Bronchial epithelial cell (primary cell): ENCODE measurements around the gene CSNK1G1. TPM values are rescaled to one million over a fixed set of nuclear protein-coding genes. Genes with fewer than 3 reads are reported as not detected.

Experiments used
- DNase-seq: peaks from one replicate; pipeline ENCODE4 v3.0.0-alpha.2; 2010; ENCODE audit warnings: low read depth
- FAIRE-seq: peaks from 2 replicates; lab custom pipeline; 2011; peaks lifted over from hg19 to GRCh38; lab: Jason Lieb, UNC
- H3K27me3 ChIP-seq: 2 replicates; pipeline ENCODE4 v1.5.1; 2011; ENCODE audit warnings: low read length; ENCODE audit not compliant: control insufficient read depth, insufficient read depth
- H3K36me3 ChIP-seq: 2 replicates; pipeline ENCODE4 v1.5.1; 2011; ENCODE audit warnings: low read length; ENCODE audit not compliant: control insufficient read depth, insufficient read depth
- H3K4me3 ChIP-seq: 2 replicates; pipeline ENCODE4 v1.5.1; 2011; ENCODE audit warnings: mild to moderate bottlenecking, low read depth, low read length, control low read depth
- total RNA-seq: library from RNA; depleted of rRNA; stranded (reverse); fragments of >200 nt; gene quantifications from 2 replicates; pipeline ENCODE4 v1.2.1, GENCODE V29; 2014
- TF ChIP-seq, protein P1 (sequence below): IDR thresholded peaks from 2 replicates; pipeline ENCODE4 v1.5.1; 2011; ENCODE audit warnings: mild to moderate bottlenecking, moderate library complexity, low read length, control low read depth, inconsistent platforms; ENCODE audit not compliant: insufficient read depth, severe bottlenecking

Gene CSNK1G1
- total RNA-seq, 1 donor from 2014 or later = 26.3 TPM

DNA sequence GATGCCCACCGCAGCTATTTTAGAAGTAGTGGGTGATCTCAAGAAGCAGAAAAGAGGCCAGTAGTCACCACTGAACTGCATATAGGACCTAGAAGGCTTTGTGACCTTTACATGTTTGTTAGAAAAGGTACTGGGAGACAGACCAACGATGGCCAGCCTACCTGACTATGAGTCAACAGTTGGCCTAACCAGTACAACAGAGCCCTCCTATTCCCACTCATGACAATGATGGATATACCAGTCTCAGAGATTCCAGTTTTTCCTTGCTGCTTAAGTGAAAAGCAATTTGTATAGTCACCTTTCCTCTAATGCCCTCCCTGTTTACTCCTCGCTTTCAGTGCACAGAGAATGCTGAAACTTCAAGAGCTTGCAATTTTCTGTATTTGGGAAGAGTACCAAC, 106.6 kb downstream of the CSNK1G1 start:
- FAIRE-seq (no peak), DNase-seq (peak; percentile 56)
- no peak overlapping the region for H3K4me3 ChIP-seq
- TF ChIP-seq, protein P1, sequence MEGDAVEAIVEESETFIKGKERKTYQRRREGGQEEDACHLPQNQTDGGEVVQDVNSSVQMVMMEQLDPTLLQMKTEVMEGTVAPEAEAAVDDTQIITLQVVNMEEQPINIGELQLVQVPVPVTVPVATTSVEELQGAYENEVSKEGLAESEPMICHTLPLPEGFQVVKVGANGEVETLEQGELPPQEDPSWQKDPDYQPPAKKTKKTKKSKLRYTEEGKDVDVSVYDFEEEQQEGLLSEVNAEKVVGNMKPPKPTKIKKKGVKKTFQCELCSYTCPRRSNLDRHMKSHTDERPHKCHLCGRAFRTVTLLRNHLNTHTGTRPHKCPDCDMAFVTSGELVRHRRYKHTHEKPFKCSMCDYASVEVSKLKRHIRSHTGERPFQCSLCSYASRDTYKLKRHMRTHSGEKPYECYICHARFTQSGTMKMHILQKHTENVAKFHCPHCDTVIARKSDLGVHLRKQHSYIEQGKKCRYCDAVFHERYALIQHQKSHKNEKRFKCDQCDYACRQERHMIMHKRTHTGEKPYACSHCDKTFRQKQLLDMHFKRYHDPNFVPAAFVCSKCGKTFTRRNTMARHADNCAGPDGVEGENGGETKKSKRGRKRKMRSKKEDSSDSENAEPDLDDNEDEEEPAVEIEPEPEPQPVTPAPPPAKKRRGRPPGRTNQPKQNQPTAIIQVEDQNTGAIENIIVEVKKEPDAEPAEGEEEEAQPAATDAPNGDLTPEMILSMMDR = no peak
- no peaks in the 10 kb centered on the region for H3K27me3 ChIP-seq
- no peaks in the 10 kb centered on the region for H3K36me3 ChIP-seq

DNA sequence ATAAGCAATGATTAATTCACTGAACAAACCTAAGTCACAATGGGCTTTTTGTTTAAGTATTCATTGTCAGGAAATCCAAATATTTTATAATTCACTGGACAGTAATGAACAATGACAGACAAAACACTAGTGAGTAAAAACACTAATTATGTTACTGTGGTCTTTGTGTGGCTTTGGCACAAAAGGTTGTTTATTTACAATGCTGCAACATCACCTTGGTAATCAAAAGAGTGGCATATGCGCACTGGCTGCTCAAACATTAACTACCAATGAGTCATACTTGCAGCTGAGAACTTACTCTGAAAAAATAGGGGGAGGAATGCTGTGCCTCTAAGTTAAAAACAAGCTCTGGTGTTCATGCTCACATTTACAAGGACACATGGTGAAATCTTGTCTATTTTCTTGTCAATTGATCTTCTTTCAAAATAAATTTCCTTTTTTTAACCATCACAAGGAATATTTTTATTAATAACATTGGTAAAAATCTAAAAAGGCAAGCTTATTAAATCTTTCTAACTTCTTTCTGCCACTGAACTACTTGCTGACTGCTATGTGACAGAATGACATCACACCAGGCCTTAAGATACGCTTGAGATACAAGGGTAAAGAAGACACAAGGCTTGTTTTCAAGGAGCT, 107.9 kb downstream of the CSNK1G1 start:
- TF ChIP-seq, protein P1 = no peak
- FAIRE-seq = no peak
- Histone ChIP-seq H3K4me3 (no peak overlapping the region), H3K36me3 (no peaks in the 10 kb centered on the region), H3K27me3 (no peaks in the 10 kb centered on the region)
- DNase-seq = peak; percentile 97

DNA sequence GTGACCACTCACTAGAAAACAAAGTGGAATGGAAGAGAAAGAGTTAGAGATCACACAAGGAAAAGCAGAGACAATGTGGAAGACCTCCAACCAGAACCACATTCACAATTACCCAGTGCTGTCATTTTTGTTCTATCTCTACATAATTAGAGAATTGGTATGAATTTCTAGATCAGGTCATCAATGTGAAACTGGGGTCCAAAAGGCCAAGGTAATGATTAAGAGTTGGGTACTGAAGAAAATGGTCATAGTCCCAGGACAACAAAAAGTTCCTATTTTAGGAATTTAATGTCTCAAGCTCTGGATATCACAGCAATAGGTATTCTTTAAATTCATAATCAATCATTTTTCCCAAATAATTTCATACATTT, 108.5 kb downstream of the CSNK1G1 start:
- Histone ChIP-seq H3K36me3 (no peaks in the 10 kb centered on the region), H3K27me3 (no peaks in the 10 kb centered on the region), H3K4me3 (no peak overlapping the region)
- TF ChIP-seq, protein P1 = no peak
- FAIRE-seq (no peak), DNase-seq (no peak)

DNA sequence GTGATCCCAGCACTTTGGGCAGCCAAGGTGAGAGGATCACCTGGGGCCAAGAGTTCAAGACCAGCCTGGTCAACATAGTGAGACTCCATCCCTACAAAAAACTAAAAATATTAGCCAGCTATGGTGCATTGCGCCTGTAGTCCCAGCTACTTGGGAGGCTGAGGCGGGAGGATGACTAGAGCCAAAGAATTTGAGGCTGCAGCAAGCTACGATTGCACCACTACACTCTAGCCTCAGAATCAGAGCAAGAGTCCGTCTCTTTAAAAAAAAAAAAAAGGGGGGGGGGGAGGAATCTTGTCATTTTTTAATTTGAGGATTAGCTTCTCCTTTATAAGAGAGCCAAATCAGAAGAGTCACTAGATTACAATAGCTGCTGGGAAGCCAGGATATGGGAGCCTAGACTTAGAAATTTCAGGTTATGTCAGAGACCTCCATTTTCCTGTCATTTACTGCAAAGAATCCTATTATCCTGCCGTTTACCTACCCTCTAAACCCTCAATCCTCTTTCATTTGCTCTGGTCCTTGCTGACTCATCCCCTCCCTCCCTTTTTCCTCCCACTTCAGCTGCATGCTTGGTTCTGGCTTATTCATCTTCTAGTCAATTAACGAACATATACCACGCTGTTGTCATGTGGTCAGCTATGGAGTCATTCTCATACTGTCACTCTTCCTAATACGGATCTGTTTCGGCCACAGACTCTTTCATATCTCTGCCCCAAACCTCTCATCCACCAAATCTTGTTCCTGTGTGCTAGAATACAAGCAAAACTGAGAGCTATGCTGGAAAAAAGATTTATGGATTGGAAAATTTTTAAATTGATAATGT, 109.4 kb downstream of the CSNK1G1 start:
- FAIRE-seq (peak; percentile 28), DNase-seq (peak; percentile 96)
- no peak overlapping the region for H3K4me3 ChIP-seq
- TF ChIP-seq, protein P1 = no peak
- H3K27me3 ChIP-seq = no peaks in the 10 kb centered on the region
- H3K36me3 ChIP-seq = no peaks in the 10 kb centered on the region

DNA sequence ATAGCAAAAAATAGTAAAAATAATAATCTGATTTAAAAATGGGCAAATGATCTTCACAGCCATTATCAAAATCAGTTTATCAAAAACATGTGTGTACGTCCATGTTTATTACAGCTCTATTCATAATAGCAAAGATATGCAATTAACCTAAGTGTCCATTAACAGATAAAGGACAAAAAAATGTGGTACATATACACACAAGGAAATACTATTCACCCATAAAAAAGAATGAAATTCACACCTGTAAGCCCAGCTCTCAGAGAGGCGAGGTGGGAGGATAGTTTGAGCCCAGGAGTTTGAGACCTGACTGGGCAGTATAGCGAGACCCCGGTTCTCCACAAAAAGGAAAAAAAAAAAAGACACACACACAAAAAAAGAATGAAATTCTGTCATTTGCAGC, 110.6 kb downstream of the CSNK1G1 start:
- no peak for DNase-seq
- no peaks in the 10 kb centered on the region for H3K36me3 ChIP-seq
- no peak for FAIRE-seq
- H3K27me3 ChIP-seq = no peaks in the 10 kb centered on the region
- TF ChIP-seq, protein P1 = no peak
- H3K4me3 ChIP-seq = no peak overlapping the region
